ENCODE measurements around the gene LPO.

GRCh38 chr17:58313815-58314705 lies 75.7 kb downstream of the LPO start:
- no peak for TF ChIP-seq CTCF (IDR thresholded peaks at IDR 0.05)
- TF ChIP-seq POLR2A (IDR thresholded peaks at IDR 0.05) = no peak
